Type B pancreatic cell (in vitro differentiated cells): ENCODE results near the gene GABRB3. TPM values are rescaled to one million over a fixed set of nuclear protein-coding genes. Genes with fewer than 3 reads are reported as not detected.

Source experiments
- DNase-seq: peaks from one replicate; pipeline ENCODE4 v3.0.0; 2021; ENCODE audit warnings: mixed read lengths; ENCODE audit not compliant: unreplicated experiment; ENCODE audit errors: extremely low spot score
- H3K27ac Mint-ChIP-seq: 2 replicates; pipeline ENCODE4 v1.8.0; 2021; ENCODE audit warnings: mild to moderate bottlenecking, mixed read lengths
- H3K27me3 Mint-ChIP-seq: 2 replicates; pipeline ENCODE4 v1.8.0; 2021; ENCODE audit warnings: mixed read lengths
- H3K36me3 Mint-ChIP-seq: 2 replicates; pipeline ENCODE4 v1.8.0; 2021; ENCODE audit warnings: mixed read lengths
- H3K4me1 Mint-ChIP-seq: one replicate; pipeline ENCODE4 v1.8.0; 2021; ENCODE audit warnings: mixed read lengths; ENCODE audit not compliant: unreplicated experiment
- H3K4me3 Mint-ChIP-seq: 2 replicates; pipeline ENCODE4 v1.8.0; 2021; ENCODE audit warnings: mild to moderate bottlenecking, mixed read lengths
- H3K9me3 Mint-ChIP-seq: 2 replicates; pipeline ENCODE4 v1.8.0; 2021; ENCODE audit warnings: mixed read lengths
- CTCF ChIP-seq: fragments of 200-600 bp; sonication (generic); conservative IDR thresholded peaks from 2 replicates; pipeline ENCODE4 v1.5.0; 2021; ENCODE audit warnings: antibody characterized with exemption, mild to moderate bottlenecking
- total RNA-seq: library from RNA; stranded (reverse); gene quantifications from 2 replicates; pipeline ENCODE4 v1.2.1, GENCODE V29; 2021; ENCODE audit warnings: low replicate concordance

Gene GABRB3
- total RNA-seq, 1 donor from 2014 or later: 28.5 TPM

GRCh38 chr15:26674467-26674866 is 98.4 kb downstream of the GABRB3 start:
- Mint-ChIP-seq H3K4me3 (no peak overlapping the region), H3K36me3 (no peaks in the 10 kb centered on the region), H3K27ac (no peak overlapping the region), H3K9me3 (no peaks in the 10 kb centered on the region), H3K27me3 (no peaks in the 10 kb centered on the region), H3K4me1 (no peaks in the 10 kb centered on the region)
- DNase-seq: no peak
- TF ChIP-seq CTCF: no peak

GRCh38 chr15:26673445-26673844 is 99.4 kb downstream of the GABRB3 start:
- H3K27ac Mint-ChIP-seq: no peak overlapping the region
- H3K9me3 Mint-ChIP-seq: no peaks in the 10 kb centered on the region
- TF ChIP-seq CTCF: no peak
- H3K4me1 Mint-ChIP-seq: no peaks in the 10 kb centered on the region
- DNase-seq: no peak
- no peak overlapping the region for H3K4me3 Mint-ChIP-seq
- H3K27me3 Mint-ChIP-seq: no peaks in the 10 kb centered on the region
- H3K36me3 Mint-ChIP-seq: no peaks in the 10 kb centered on the region

- Mint-ChIP-seq H3K4me1 (no peaks in the 10 kb centered on the region), H3K27ac (no peak overlapping the region), H3K36me3 (no peaks in the 10 kb centered on the region), H3K9me3 (no peaks in the 10 kb centered on the region), H3K4me3 (no peak overlapping the region), H3K27me3 (no peaks in the 10 kb centered on the region)
- DNase-seq: no peak
- no peak for TF ChIP-seq CTCF
Observed at GRCh38 chr15:26670116-26670515, 102.8 kb downstream of the GABRB3 start.

- Mint-ChIP-seq H3K36me3 (no peaks in the 10 kb centered on the region), H3K4me1 (no peaks in the 10 kb centered on the region), H3K9me3 (no peaks in the 10 kb centered on the region), H3K27me3 (no peaks in the 10 kb centered on the region), H3K27ac (no peak overlapping the region), H3K4me3 (no peak overlapping the region)
- DNase-seq: no peak
- no peak for TF ChIP-seq CTCF
Observed at GRCh38 chr15:26667222-26667988, 105.5 kb downstream of the GABRB3 start.

GRCh38 chr15:26665957-26666791 is 106.7 kb downstream of the GABRB3 start:
- TF ChIP-seq CTCF: no peak
- Mint-ChIP-seq H3K4me1 (no peaks in the 10 kb centered on the region), H3K27ac (no peak overlapping the region), H3K4me3 (no peak overlapping the region), H3K27me3 (no peaks in the 10 kb centered on the region), H3K36me3 (no peaks in the 10 kb centered on the region), H3K9me3 (no peaks in the 10 kb centered on the region)
- no peak for DNase-seq
